ENCODE data around the gene FAM149B1.

FAM149B1 gene

GRCh38 chr10:73281097-73281496, 113.2 kb downstream of the FAM149B1 start:
- TF ChIP-seq CTCF (IDR thresholded peaks at IDR 0.05; ENCODE audit: low read depth, low read length), result no peak
- H3K4me3 ChIP-seq (ENCODE audit: low read depth, low read length), result no peak overlapping the region

- no peak for TF ChIP-seq CTCF (IDR thresholded peaks at IDR 0.05; ENCODE audit: low read depth, low read length)
- no peak overlapping the region for H3K4me3 ChIP-seq (ENCODE audit: low read depth, low read length)
Measured at GRCh38 chr10:73287441-73287840, 119.5 kb downstream of the FAM149B1 start.

GRCh38 chr10:73289958-73290357, 122.0 kb downstream of the FAM149B1 start:
- no peak overlapping the region for H3K4me3 ChIP-seq (ENCODE audit: low read depth, low read length)
- TF ChIP-seq CTCF (IDR thresholded peaks at IDR 0.05; ENCODE audit: low read depth, low read length), result no peak

- H3K4me3 ChIP-seq (ENCODE audit: low read depth, low read length), result no peak overlapping the region
- no peak for TF ChIP-seq CTCF (IDR thresholded peaks at IDR 0.05; ENCODE audit: low read depth, low read length)
Measured at GRCh38 chr10:73293461-73293860, 125.5 kb downstream of the FAM149B1 start.
